Body of pancreas (tissue), 4 donors: ENCODE measurements around the gene ITGBL1.

Source experiments
- CTCF ChIP-seq, 7 experiments: fragments of 450-650 bp in 4 of 7; fragments of 200-600 bp in 3 of 7; sonication (generic) in 3 of 7; IDR thresholded peaks; one replicate each; pipeline ENCODE4 v1.5.1; 2016 to 2019; ENCODE audit warnings: antibody characterized with exemption in 7 of 7
- POLR2A ChIP-seq, 3 donors: fragments of 450-650 bp; IDR thresholded peaks; one replicate each; pipeline ENCODE4 v1.6.1; 2016; ENCODE audit warnings: antibody characterized with exemption in 3 of 3, mild to moderate bottlenecking in 2 of 3

DNA sequence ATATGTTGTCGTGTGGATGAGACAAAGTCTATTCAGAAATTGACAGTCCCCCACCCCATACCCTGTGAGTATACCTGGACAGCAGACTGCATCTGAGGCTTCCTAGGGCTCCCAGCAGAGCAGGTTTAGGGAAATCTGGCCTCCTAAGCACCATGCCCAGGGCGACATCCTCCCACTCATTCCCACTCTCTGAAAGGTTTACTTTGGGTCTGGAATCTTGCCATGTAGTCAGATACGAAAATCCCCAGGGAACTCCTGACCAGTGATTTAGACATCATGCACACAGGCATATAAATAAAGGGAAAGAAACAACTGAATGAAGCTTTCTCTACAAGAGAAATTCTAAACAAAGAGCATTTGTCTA lies 35.5 kb upstream of the ITGBL1 start:
- peak in 1 of 3 donors; percentile 3 for TF ChIP-seq POLR2A (IDR thresholded peaks at IDR 0.05)
- TF ChIP-seq CTCF (IDR thresholded peaks at IDR 0.05) = no peak
